Common myeloid progenitor, CD34-positive (primary cell): ENCODE measurements around the gene DPY30.
"Not testable (repeated sequence)": the region's sequence is repeated elsewhere in the genome, so short reads cannot be mapped to it uniquely, and the experiment has no call there.

Source experiments
- CTCF ChIA-PET: fragments of 350-600 bp; sonication (Branson Sonifier 250); formaldehyde crosslinking; loops from one replicate; lab custom pipeline; 2021; ENCODE audit warnings: antibody characterized with exemption; lab: Charles Lee
- POLR2A ChIA-PET: fragments of 350-600 bp; sonication (Branson Sonifier 250); formaldehyde crosslinking; loops from one replicate; lab custom pipeline; 2021; ENCODE audit warnings: antibody characterized with exemption; lab: Charles Lee
- DNase-seq, 3 donors: peaks; one replicate each; pipeline versions ENCODE4 v3.0.0 to v3.0.0-alpha.2; 2013
- H3K27ac ChIP-seq, 2 experiments: 1 replicate in 1 of 2; 2 replicates in 1 of 2; pipeline ENCODE4 v1.7.0; 2013; ENCODE audit warnings: inconsistent platforms in 2 of 2, low read length in 2 of 2, mild to moderate bottlenecking in 2 of 2, low read depth in 1 of 2, moderate library complexity in 1 of 2; ENCODE audit not compliant: severe bottlenecking in 2 of 2, insufficient read depth in 1 of 2, poor library complexity in 1 of 2
- H3K27me3 ChIP-seq, 5 experiments: replicated peaks in 2 of 5; 1 replicate in 3 of 5; 2 replicates in 2 of 5; pipeline versions ENCODE4 v1.6.1 to v1.7.0; 2013; ENCODE audit warnings: low read length in 4 of 5, mild to moderate bottlenecking in 2 of 5, moderate library complexity in 2 of 5, inconsistent platforms in 1 of 5; ENCODE audit not compliant: insufficient read depth in 5 of 5, control insufficient read depth in 4 of 5
- H3K36me3 ChIP-seq, 4 experiments: 1 replicate in 2 of 4; 2 replicates in 2 of 4; pipeline versions ENCODE4 v1.6.1 to v1.7.0; 2013; ENCODE audit warnings: low read length in 3 of 4, control low read depth in 1 of 4, mild to moderate bottlenecking in 1 of 4; ENCODE audit not compliant: control insufficient read depth in 4 of 4, insufficient read depth in 4 of 4
- H3K4me1 ChIP-seq, 4 experiments: 1 replicate in 3 of 4; 2 replicates in 1 of 4; pipeline versions ENCODE4 v1.6.1 to v1.7.1; 2013; ENCODE audit warnings: low read length in 3 of 4, mild to moderate bottlenecking in 3 of 4, control low read depth in 1 of 4, inconsistent platforms in 1 of 4, moderate library complexity in 1 of 4; ENCODE audit not compliant: control insufficient read depth in 4 of 4, insufficient read depth in 4 of 4; ENCODE audit errors: control extremely low read depth in 1 of 4
- H3K4me3 ChIP-seq, 7 experiments: 1 replicate in 4 of 7; 2 replicates in 3 of 7; pipeline versions ENCODE4 v1.5.1 to v1.7.0; 2013; ENCODE audit warnings: mild to moderate bottlenecking in 7 of 7, low read length in 6 of 7, moderate library complexity in 6 of 7, inconsistent platforms in 2 of 7, low read depth in 2 of 7, control low read depth in 1 of 7; ENCODE audit not compliant: insufficient read depth in 4 of 7, control insufficient read depth in 1 of 7; ENCODE audit errors: extremely low read depth in 1 of 7
- H3K9me3 ChIP-seq, 5 experiments: 1 replicate in 4 of 5; 2 replicates in 1 of 5; pipeline versions ENCODE4 v1.6.1 to v1.7.1; 2013; ENCODE audit warnings: low read length in 4 of 5, mild to moderate bottlenecking in 2 of 5, inconsistent platforms in 1 of 5, low read depth in 1 of 5, moderate library complexity in 1 of 5; ENCODE audit not compliant: control insufficient read depth in 4 of 5, insufficient read depth in 2 of 5; ENCODE audit errors: control extremely low read depth in 1 of 5
- WGBS: methylation state at CpG from one replicate; pipeline ENCODE4 v1.1.5; 2013; ENCODE audit not compliant: insufficient coverage; 5-methylcytosine and 5-hydroxymethylcytosine counted together

The DPY30 gene

DNA sequence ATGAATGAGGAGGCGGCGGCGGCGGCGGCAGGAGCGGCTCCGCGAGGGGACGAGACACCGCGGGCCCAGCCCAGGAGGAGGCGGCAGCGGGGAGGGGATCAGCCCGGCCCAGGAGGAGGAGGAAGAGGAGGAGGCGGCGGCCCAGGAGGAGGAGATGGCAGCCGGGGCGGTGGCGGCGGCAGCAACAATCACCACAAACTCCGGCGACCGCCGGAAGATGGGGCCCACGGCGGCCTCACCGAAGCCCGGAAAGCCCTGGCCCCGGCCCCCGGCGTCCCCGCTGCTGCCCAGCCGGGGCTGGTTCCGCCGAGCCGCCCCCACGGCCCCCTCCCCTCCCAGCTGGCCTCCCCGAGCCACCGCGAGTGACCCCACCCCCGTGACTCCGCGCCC lies 29.3 kb downstream of the DPY30 start:
- H3K9me3 ChIP-seq, H3K36me3 ChIP-seq, H3K27me3 ChIP-seq, H3K27ac ChIP-seq: not testable (repeated sequence)
- CTCF ChIA-PET = interaction anchor here (1.5 kb wide), 1 partner anchor 52 kb away, joined by 3 read pairs; no protein-coding TSS in a partner anchor
- POLR2A ChIA-PET = interaction anchor here (0.8 kb wide), 1 partner anchor 53 kb away, joined by 3 read pairs; the partner anchor contains the start of gene SPAST
- Histone ChIP-seq H3K4me3 (peak overlapping the region in 6 of 7 experiments; percentile 84 to 92 (median 90)), H3K4me1 (peaks cover 24 to 29% (median 27%) of the 10 kb centered on the region in 4 experiments)
- DNase-seq = peak; percentile 60 to 84 (median 74)
- WGBS = 0% methylated on average over 1 of the region's 43 CpGs

GRCh38 chr2:32009516-32010256 lies 29.9 kb downstream of the DPY30 start:
- Histone ChIP-seq H3K27ac (peak overlapping the region; percentile 58 to 87), H3K4me3 (peak overlapping the region; percentile 84 to 92 (median 90)), H3K36me3 (peaks cover 0 to 4% (median 0%) of the 10 kb centered on the region in 4 experiments), H3K27me3 (no peaks in the 10 kb centered on the region), H3K4me1 (peaks cover 24 to 29% (median 27%) of the 10 kb centered on the region in 4 experiments), H3K9me3 (no peaks in the 10 kb centered on the region)
- ChIA-PET POLR2A (interaction anchor here (0.5 kb wide), 1 partner anchor 37 kb away, joined by 3 read pairs; no protein-coding TSS in a partner anchor), CTCF (interaction anchor here (1.9 to 2.3 kb wide), 2 partner anchors 11 to 30 kb away, joined by 6 to 13 read pairs; partner anchors contain the start of gene DPY30)
- DNase-seq = peak in 2 of 3 donors; percentile 35 to 71
- under 1% methylated on average over 49 of the region's 91 CpGs for WGBS

GRCh38 chr2:32008805-32009515 lies 30.6 kb downstream of the DPY30 start:
- POLR2A ChIA-PET = interaction anchor here (0.5 to 0.9 kb wide), 3 partner anchors 38 to 53 kb away, joined by 3 read pairs; no protein-coding TSS in a partner anchor
- peak in 1 of 3 donors; percentile 59 for DNase-seq
- no peaks in the 10 kb centered on the region for H3K9me3 ChIP-seq
- H3K4me1 ChIP-seq = peaks cover 24 to 29% (median 27%) of the 10 kb centered on the region in 4 experiments
- no peaks in the 10 kb centered on the region for H3K27me3 ChIP-seq
- WGBS = 0% methylated on average over 10 of the region's 10 CpGs
- H3K36me3 ChIP-seq = peaks cover 0 to under 1% (median 0%) of the 10 kb centered on the region in 4 experiments
- CTCF ChIA-PET = interaction anchor here (1.0 to 2.3 kb wide), 5 partner anchors 10 to 122 kb away, joined by 4 to 13 read pairs (median 5); partner anchors contain the start of gene DPY30
- peak overlapping the region; percentile 84 to 92 (median 90) for H3K4me3 ChIP-seq
- peak overlapping the region; percentile 58 to 87 for H3K27ac ChIP-seq

DNA sequence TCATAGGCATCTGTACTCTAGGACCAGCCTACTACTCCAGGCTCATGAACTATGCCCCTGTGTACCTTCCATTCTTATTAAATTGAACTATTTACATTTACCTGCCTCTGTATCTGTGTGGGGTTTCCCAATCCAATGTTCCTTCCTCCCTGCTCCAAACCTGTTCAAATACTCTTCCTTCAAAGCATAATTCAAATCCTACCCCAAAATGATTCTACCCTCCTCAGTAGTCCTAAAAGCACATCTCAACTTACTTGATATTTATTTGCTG lies 32.5 kb downstream of the DPY30 start:
- ChIA-PET POLR2A (no interaction called here), CTCF (interaction anchor here (2.3 kb wide), 1 partner anchor 8 kb away, joined by 13 read pairs; no protein-coding TSS in a partner anchor)
- Histone ChIP-seq H3K4me1 (peaks cover 23 to 28% (median 26%) of the 10 kb centered on the region in 4 experiments), H3K9me3 (no peaks in the 10 kb centered on the region), H3K27ac (no peak overlapping the region), H3K4me3 (no peak overlapping the region), H3K36me3 (no peaks in the 10 kb centered on the region), H3K27me3 (no peaks in the 10 kb centered on the region)
- no peak for DNase-seq

- no peak for DNase-seq
- H3K27ac ChIP-seq = no peak overlapping the region
- H3K9me3 ChIP-seq = no peaks in the 10 kb centered on the region
- peaks cover 0 to 4% (median 0%) of the 10 kb centered on the region in 4 experiments for H3K36me3 ChIP-seq
- 100% methylated on average over 1 of the region's 2 CpGs for WGBS
- no peak overlapping the region for H3K4me3 ChIP-seq
- CTCF ChIA-PET = interaction anchor here (0.7 kb wide), 1 partner anchor 9 kb away, joined by 3 read pairs; no protein-coding TSS in a partner anchor
- H3K4me1 ChIP-seq = peaks cover 13 to 17% (median 16%) of the 10 kb centered on the region in 4 experiments
- H3K27me3 ChIP-seq = no peaks in the 10 kb centered on the region
- POLR2A ChIA-PET = interaction anchor here (0.6 kb wide), 1 partner anchor 26 kb away, joined by 3 read pairs; no protein-coding TSS in a partner anchor
Observed at GRCh38 chr2:32005371-32005976, 34.1 kb downstream of the DPY30 start.

DNA sequence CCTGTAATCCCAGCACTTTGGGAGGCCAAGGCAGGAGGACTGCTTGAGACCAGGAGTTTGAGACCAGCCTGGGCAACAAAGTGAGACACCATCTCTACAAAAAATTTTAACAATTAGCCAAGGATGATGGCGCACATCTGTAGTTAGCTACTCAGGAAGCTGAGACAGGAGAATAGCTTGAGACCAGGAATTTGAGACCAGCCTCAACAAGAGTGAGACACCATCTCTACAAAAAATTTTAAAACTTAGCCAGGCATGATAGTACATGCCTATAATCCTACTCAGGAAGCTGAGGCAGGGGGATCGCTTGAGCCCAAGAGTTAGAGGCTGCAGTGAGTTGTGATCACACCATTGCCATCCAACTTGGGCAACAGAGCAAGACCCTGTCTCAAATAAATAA lies 35.8 kb downstream of the DPY30 start:
- peaks cover 0 to 4% (median 0%) of the 10 kb centered on the region in 4 experiments for H3K36me3 ChIP-seq
- CTCF ChIA-PET = interaction anchor here (0.6 to 1.5 kb wide), 4 partner anchors 13 to 27 kb away, joined by 3 to 6 read pairs (median 4); no protein-coding TSS in a partner anchor
- POLR2A ChIA-PET = no interaction called here
- no peak overlapping the region for H3K4me3 ChIP-seq
- H3K27me3 ChIP-seq = no peaks in the 10 kb centered on the region
- no peaks in the 10 kb centered on the region for H3K9me3 ChIP-seq
- H3K4me1 ChIP-seq = peaks cover 13 to 26% (median 17%) of the 10 kb centered on the region in 4 experiments
- 100% methylated on average over 1 of the region's 2 CpGs for WGBS
- DNase-seq = no peak
- H3K27ac ChIP-seq = no peak overlapping the region
